Astrocyte (in vitro differentiated cells and primary cell): ENCODE data around the gene TARP.

Experiments used
- DNase-seq: peaks from one replicate; pipeline ENCODE4 v3.0.0-alpha.2; 2010; ENCODE audit warnings: low read depth
- FAIRE-seq: peaks from 2 replicates; lab custom pipeline; 2011; peaks lifted over from hg19 to GRCh38; lab: Jason Lieb, UNC
- H2AFZ ChIP-seq: 2 replicates; pipeline ENCODE4 v1.6.0; 2012; ENCODE audit warnings: low read depth, low read length, inconsistent platforms
- H3K27ac ChIP-seq: 2 replicates; pipeline ENCODE4 v1.5.1; 2011; ENCODE audit warnings: low read depth, low read length, inconsistent platforms
- H3K27me3 ChIP-seq: 2 replicates; pipeline ENCODE4 v1.6.0; 2011; ENCODE audit warnings: low read length, inconsistent platforms; ENCODE audit not compliant: insufficient read depth
- H3K36me3 ChIP-seq: 2 replicates; pipeline ENCODE4 v1.5.1; 2011; ENCODE audit warnings: low read length, inconsistent platforms; ENCODE audit not compliant: insufficient read depth
- H3K4me1 ChIP-seq: 2 replicates; pipeline ENCODE4 v1.5.1; 2011; ENCODE audit warnings: low read length, inconsistent platforms; ENCODE audit not compliant: insufficient read depth
- H3K4me2 ChIP-seq: 2 replicates; pipeline ENCODE4 v1.6.0; 2012; ENCODE audit warnings: low read length, inconsistent platforms
- H3K4me3 ChIP-seq: 2 replicates; pipeline ENCODE4 v1.5.1; 2011; ENCODE audit warnings: low read depth, mild to moderate bottlenecking, low read length, inconsistent platforms; ENCODE audit not compliant: insufficient read depth
- H3K79me2 ChIP-seq: 2 replicates; pipeline ENCODE4 v1.6.0; 2012; ENCODE audit warnings: mild to moderate bottlenecking, low read length, inconsistent platforms; ENCODE audit not compliant: insufficient read depth
- H3K9ac ChIP-seq: 2 replicates; pipeline ENCODE4 v1.6.0; 2012; ENCODE audit warnings: mild to moderate bottlenecking, low read length, inconsistent platforms
- H3K9me3 ChIP-seq: 2 replicates; pipeline ENCODE4 v1.5.1; 2012; ENCODE audit warnings: low read depth, mild to moderate bottlenecking, low read length, inconsistent platforms; ENCODE audit not compliant: insufficient read depth
- H4K20me1 ChIP-seq: 2 replicates; pipeline ENCODE4 v1.6.0; 2012; ENCODE audit warnings: low read length, inconsistent platforms; ENCODE audit not compliant: insufficient read depth
- H3K27ac Mint-ChIP-seq: one replicate; pipeline ENCODE4 v1.8.0; 2021; ENCODE audit warnings: mild to moderate bottlenecking, mixed read lengths; ENCODE audit not compliant: unreplicated experiment
- H3K27me3 Mint-ChIP-seq: one replicate; pipeline ENCODE4 v1.8.0; 2021; ENCODE audit warnings: low read depth, mixed read lengths; ENCODE audit not compliant: unreplicated experiment
- H3K36me3 Mint-ChIP-seq: one replicate; pipeline ENCODE4 v1.8.0; 2021; ENCODE audit warnings: low read depth, mixed read lengths; ENCODE audit not compliant: unreplicated experiment
- H3K4me1 Mint-ChIP-seq: one replicate; pipeline ENCODE4 v1.8.0; 2021; ENCODE audit warnings: low read depth, mixed read lengths; ENCODE audit not compliant: unreplicated experiment
- H3K4me3 Mint-ChIP-seq: one replicate; pipeline ENCODE4 v1.8.0; 2021; ENCODE audit warnings: mild to moderate bottlenecking, moderate library complexity, mixed read lengths; ENCODE audit not compliant: unreplicated experiment
- H3K9me3 Mint-ChIP-seq: one replicate; pipeline ENCODE4 v1.8.0; 2021; ENCODE audit warnings: mild to moderate bottlenecking, mixed read lengths; ENCODE audit not compliant: unreplicated experiment
- EZH2 ChIP-seq: IDR thresholded peaks from 2 replicates; pipeline ENCODE4 v1.6.1; 2012; ENCODE audit warnings: mild to moderate bottlenecking, low read length, inconsistent platforms; ENCODE audit not compliant: insufficient read depth
- TF ChIP-seq, protein P1 (sequence below): IDR thresholded peaks from 2 replicates; pipeline ENCODE4 v1.5.1; 2011; ENCODE audit warnings: low read depth, mild to moderate bottlenecking, inconsistent platforms, low read length, moderate library complexity; ENCODE audit not compliant: insufficient read depth

The TARP gene

DNA sequence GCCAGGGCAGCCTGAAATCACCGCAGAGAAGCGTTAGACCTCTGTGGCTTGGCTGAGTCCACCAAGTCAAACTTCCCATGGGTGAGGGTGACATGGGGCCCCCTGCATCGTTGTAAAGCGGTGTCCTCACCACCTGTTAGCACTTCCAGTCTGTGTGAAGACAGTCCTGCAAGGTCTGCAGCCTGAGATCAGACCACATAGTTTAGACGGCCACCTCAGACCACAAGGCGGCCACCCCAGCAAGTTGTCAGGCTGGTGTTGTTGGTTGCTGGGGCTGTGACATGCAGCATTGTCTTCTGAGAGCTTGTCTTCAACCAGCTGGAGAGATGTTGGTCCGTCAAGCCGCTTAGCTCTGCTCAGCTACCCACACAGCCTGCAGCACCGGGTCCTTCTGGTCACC, 44.1 kb upstream of the TARP start:
- no peak overlapping the region for H3K9ac ChIP-seq
- peaks cover 12% of the 10 kb centered on the region for H3K4me1 ChIP-seq
- H4K20me1 ChIP-seq, result no peaks in the 10 kb centered on the region
- H3K4me2 ChIP-seq, result no peak overlapping the region
- Mint-ChIP-seq H3K4me1 (peaks cover 12% of the 10 kb centered on the region), H3K36me3 (no peaks in the 10 kb centered on the region), H3K27me3 (peaks cover 2% of the 10 kb centered on the region), H3K27ac (no peak overlapping the region), H3K4me3 (no peak overlapping the region), H3K9me3 (no peaks in the 10 kb centered on the region)
- H3K9me3 ChIP-seq, result no peaks in the 10 kb centered on the region
- H3K27ac ChIP-seq, result no peak overlapping the region
- no peaks in the 10 kb centered on the region for H3K36me3 ChIP-seq
- no peak for FAIRE-seq
- no peaks in the 10 kb centered on the region for H3K79me2 ChIP-seq
- DNase-seq, result no peak
- no peaks in the 10 kb centered on the region for H3K27me3 ChIP-seq
- H2AFZ ChIP-seq, result no peak overlapping the region
- TF ChIP-seq, protein P1, sequence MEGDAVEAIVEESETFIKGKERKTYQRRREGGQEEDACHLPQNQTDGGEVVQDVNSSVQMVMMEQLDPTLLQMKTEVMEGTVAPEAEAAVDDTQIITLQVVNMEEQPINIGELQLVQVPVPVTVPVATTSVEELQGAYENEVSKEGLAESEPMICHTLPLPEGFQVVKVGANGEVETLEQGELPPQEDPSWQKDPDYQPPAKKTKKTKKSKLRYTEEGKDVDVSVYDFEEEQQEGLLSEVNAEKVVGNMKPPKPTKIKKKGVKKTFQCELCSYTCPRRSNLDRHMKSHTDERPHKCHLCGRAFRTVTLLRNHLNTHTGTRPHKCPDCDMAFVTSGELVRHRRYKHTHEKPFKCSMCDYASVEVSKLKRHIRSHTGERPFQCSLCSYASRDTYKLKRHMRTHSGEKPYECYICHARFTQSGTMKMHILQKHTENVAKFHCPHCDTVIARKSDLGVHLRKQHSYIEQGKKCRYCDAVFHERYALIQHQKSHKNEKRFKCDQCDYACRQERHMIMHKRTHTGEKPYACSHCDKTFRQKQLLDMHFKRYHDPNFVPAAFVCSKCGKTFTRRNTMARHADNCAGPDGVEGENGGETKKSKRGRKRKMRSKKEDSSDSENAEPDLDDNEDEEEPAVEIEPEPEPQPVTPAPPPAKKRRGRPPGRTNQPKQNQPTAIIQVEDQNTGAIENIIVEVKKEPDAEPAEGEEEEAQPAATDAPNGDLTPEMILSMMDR, result no peak
- TF ChIP-seq EZH2, result no peak
- H3K4me3 ChIP-seq, result no peak overlapping the region

DNA sequence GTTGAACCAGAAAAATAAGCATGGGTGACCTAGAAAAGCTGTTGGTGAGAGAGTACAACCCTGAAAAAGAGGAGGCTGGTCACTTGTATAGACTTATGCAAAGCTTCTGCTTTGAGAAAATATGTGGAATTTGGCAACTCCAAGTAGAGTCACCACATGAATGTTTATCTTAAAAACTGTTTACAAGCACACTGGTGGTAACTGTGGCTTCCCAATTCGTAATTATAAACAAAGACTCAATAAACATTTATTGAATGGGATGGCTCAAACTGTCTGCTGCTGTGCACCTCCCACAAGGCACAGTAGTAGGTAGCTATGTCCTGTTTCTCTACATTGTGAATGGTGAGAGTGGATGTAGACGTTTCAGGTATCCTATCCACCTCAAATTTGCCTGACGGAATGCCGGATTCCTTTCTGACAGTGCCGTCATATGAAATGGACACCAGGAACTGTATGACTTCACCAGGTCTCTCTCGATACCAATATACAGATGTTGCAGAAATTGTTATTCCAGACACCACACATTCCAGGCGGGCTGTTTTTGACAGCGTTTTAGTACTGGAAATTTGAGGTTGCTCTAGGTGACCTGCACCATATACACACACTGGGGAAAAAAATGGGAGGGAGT, 43.4 kb upstream of the TARP start:
- FAIRE-seq (no peak), DNase-seq (no peak)
- H3K27me3 Mint-ChIP-seq, result peaks cover 2% of the 10 kb centered on the region
- H3K4me2 ChIP-seq, result no peak overlapping the region
- H3K4me3 ChIP-seq, result no peak overlapping the region
- no peaks in the 10 kb centered on the region for H3K9me3 Mint-ChIP-seq
- no peak overlapping the region for H3K27ac Mint-ChIP-seq
- H3K9me3 ChIP-seq, result no peaks in the 10 kb centered on the region
- H3K79me2 ChIP-seq, result no peaks in the 10 kb centered on the region
- no peak overlapping the region for H3K27ac ChIP-seq
- H2AFZ ChIP-seq, result no peak overlapping the region
- H3K4me1 Mint-ChIP-seq, result peaks cover 12% of the 10 kb centered on the region
- no peaks in the 10 kb centered on the region for H3K27me3 ChIP-seq
- H3K9ac ChIP-seq, result no peak overlapping the region
- TF ChIP-seq EZH2, result no peak
- TF ChIP-seq, protein P1, result no peak
- H3K36me3 Mint-ChIP-seq, result no peaks in the 10 kb centered on the region
- H3K4me1 ChIP-seq, result peaks cover 12% of the 10 kb centered on the region
- H3K36me3 ChIP-seq, result no peaks in the 10 kb centered on the region
- no peaks in the 10 kb centered on the region for H4K20me1 ChIP-seq
- no peak overlapping the region for H3K4me3 Mint-ChIP-seq

DNA sequence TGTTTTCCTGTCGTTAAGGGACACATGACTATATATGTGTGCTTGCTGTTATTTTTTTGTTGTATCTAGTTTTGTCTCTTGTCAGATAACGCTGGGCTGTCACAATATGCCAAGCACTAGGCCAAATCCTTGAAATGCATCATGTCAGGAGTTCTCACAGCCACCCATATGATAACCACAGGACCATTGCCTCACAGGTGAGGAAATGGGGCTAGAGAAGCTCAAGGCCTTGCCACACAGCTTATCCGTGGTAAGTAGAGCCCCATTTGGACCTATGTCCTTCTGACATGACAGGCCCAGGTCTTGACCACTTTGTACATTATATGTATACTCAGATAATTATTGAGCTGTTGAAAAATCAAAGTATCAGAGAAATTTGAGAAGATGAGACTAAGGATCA, 42.0 kb upstream of the TARP start:
- TF ChIP-seq, protein P1, result no peak
- no peak for TF ChIP-seq EZH2
- Histone ChIP-seq H4K20me1 (no peaks in the 10 kb centered on the region), H3K27ac (no peak overlapping the region), H3K4me1 (peaks cover 7% of the 10 kb centered on the region), H3K4me2 (no peak overlapping the region), H3K9ac (no peak overlapping the region), H3K4me3 (no peak overlapping the region), H3K79me2 (no peaks in the 10 kb centered on the region), H2AFZ (no peak overlapping the region), H3K9me3 (no peaks in the 10 kb centered on the region), H3K27me3 (no peaks in the 10 kb centered on the region), H3K36me3 (no peaks in the 10 kb centered on the region)
- Mint-ChIP-seq H3K9me3 (no peaks in the 10 kb centered on the region), H3K27me3 (peaks cover under 1% of the 10 kb centered on the region), H3K36me3 (no peaks in the 10 kb centered on the region), H3K27ac (no peak overlapping the region), H3K4me3 (no peak overlapping the region), H3K4me1 (peaks cover 2% of the 10 kb centered on the region)
- DNase-seq (no peak), FAIRE-seq (no peak)
